H9 (cell line): Measurements from ENCODE around the gene NUP210L. TPM values are rescaled to one million over a fixed set of nuclear protein-coding genes. Genes with fewer than 3 reads are reported as not detected.

Experiments used
- DNase-seq: peaks from one replicate; pipeline ENCODE4 v3.0.0-alpha.2; 2017
- H2AFZ ChIP-seq: one replicate; pipeline ENCODE4 v1.6.1; 2013; ENCODE audit warnings: mild to moderate bottlenecking, low read length, control low read depth, moderate library complexity
- H2AK5ac ChIP-seq: 2 replicates; pipeline ENCODE4 v1.6.1; 2013; ENCODE audit warnings: low read length, control low read depth, mixed read lengths; ENCODE audit not compliant: insufficient read length
- H2BK120ac ChIP-seq: one replicate; pipeline ENCODE4 v1.6.1; 2013; ENCODE audit warnings: low read depth, mild to moderate bottlenecking, low read length, control low read depth, inconsistent platforms; ENCODE audit not compliant: poor library complexity, severe bottlenecking
- H2BK12ac ChIP-seq: 2 replicates; pipeline ENCODE4 v1.6.1; 2013; ENCODE audit warnings: low read length, control low read depth, mixed read lengths, low read depth; ENCODE audit not compliant: insufficient read length
- H2BK15ac ChIP-seq: 2 replicates; pipeline ENCODE4 v1.6.1; 2013; ENCODE audit warnings: low read depth, low read length, control low read depth
- H2BK20ac ChIP-seq: one replicate; pipeline ENCODE4 v1.6.1; 2013; ENCODE audit warnings: low read depth, mild to moderate bottlenecking, low read length, control low read depth, inconsistent platforms; ENCODE audit not compliant: poor library complexity, severe bottlenecking
- H2BK5ac ChIP-seq: 2 replicates; pipeline ENCODE4 v1.6.1; 2013; ENCODE audit warnings: low read length, control low read depth, mixed read lengths; ENCODE audit not compliant: insufficient read length
- H3K14ac ChIP-seq: 2 replicates; pipeline ENCODE4 v1.6.1; 2013; ENCODE audit warnings: low read length, control low read depth; ENCODE audit not compliant: insufficient read depth
- H3K18ac ChIP-seq: 2 replicates; pipeline ENCODE4 v1.6.1; 2013; ENCODE audit warnings: low read depth, mild to moderate bottlenecking, mixed read lengths, low read length, control low read depth; ENCODE audit not compliant: insufficient read length
- H3K23ac ChIP-seq: 2 replicates; pipeline ENCODE4 v1.6.1; 2013; ENCODE audit warnings: low read length, control low read depth, mixed read lengths, low read depth; ENCODE audit not compliant: insufficient read length
- H3K23me2 ChIP-seq: 2 replicates; pipeline ENCODE4 v1.6.1; 2013; ENCODE audit warnings: low read depth, mild to moderate bottlenecking, mixed read lengths, low read length, control low read depth; ENCODE audit not compliant: insufficient read length, poor library complexity, severe bottlenecking
- H3K27ac ChIP-seq: 2 replicates; pipeline ENCODE4 v1.5.1; 2013; ENCODE audit warnings: low read length, control low read depth, mixed read lengths, low read depth; ENCODE audit not compliant: insufficient read length
- H3K27me3 ChIP-seq: 2 replicates; pipeline ENCODE4 v1.6.1; 2013; ENCODE audit warnings: low read length, control low read depth, inconsistent platforms; ENCODE audit not compliant: insufficient read depth
- H3K4ac ChIP-seq: 2 replicates; pipeline ENCODE4 v1.6.1; 2013; ENCODE audit warnings: low read depth, mild to moderate bottlenecking, control low read depth, inconsistent platforms, low read length, moderate library complexity
- H3K4me1 ChIP-seq: 2 replicates; pipeline ENCODE4 v1.6.1; 2013; ENCODE audit warnings: low read length, control low read depth, inconsistent platforms; ENCODE audit not compliant: insufficient read depth
- H3K4me2 ChIP-seq: 2 replicates; pipeline ENCODE4 v1.6.1; 2013; ENCODE audit warnings: low read length, control low read depth, mixed read lengths; ENCODE audit not compliant: insufficient read length, insufficient read depth
- H3K56ac ChIP-seq: 2 replicates; pipeline ENCODE4 v1.6.1; 2013; ENCODE audit warnings: low read depth, mild to moderate bottlenecking, mixed read lengths, low read length, control low read depth; ENCODE audit not compliant: insufficient read length
- H3K79me1 ChIP-seq: 2 replicates; pipeline ENCODE4 v1.6.1; 2013; ENCODE audit warnings: low read depth, mild to moderate bottlenecking, moderate library complexity, low read length, control low read depth, inconsistent platforms; ENCODE audit not compliant: insufficient read depth, poor library complexity, severe bottlenecking
- H3K79me2 ChIP-seq: 2 replicates; pipeline ENCODE4 v1.6.1; 2013; ENCODE audit warnings: low read length, control low read depth, inconsistent platforms; ENCODE audit not compliant: insufficient read depth
- H3K9ac ChIP-seq: 2 replicates; pipeline ENCODE4 v1.6.1; 2013; ENCODE audit warnings: low read length, control low read depth, mixed read lengths; ENCODE audit not compliant: insufficient read length; ENCODE audit errors: extremely low read depth
- H3K9me3 ChIP-seq: one replicate; pipeline ENCODE4 v1.6.1; 2013; ENCODE audit warnings: low read depth, low read length, inconsistent platforms; ENCODE audit not compliant: control insufficient read depth
- H3T11ph ChIP-seq: one replicate; pipeline ENCODE4 v1.6.1; 2013; ENCODE audit warnings: mild to moderate bottlenecking, low read length, control low read depth, inconsistent platforms
- H4K20me1 ChIP-seq: one replicate; pipeline ENCODE4 v1.6.1; 2013; ENCODE audit not compliant: control insufficient read depth, insufficient read length, insufficient read depth
- H4K5ac ChIP-seq: 2 replicates; pipeline ENCODE4 v1.6.1; 2013; ENCODE audit warnings: low read depth, mild to moderate bottlenecking, mixed read lengths, low read length, control low read depth; ENCODE audit not compliant: insufficient read length
- H4K8ac ChIP-seq: replicated peaks from 2 replicates; pipeline ENCODE4 v1.6.1; 2013; ENCODE audit warnings: low read length, control low read depth, mixed read lengths, low read depth; ENCODE audit not compliant: insufficient read length
- H4K91ac ChIP-seq: 2 replicates; pipeline ENCODE4 v1.6.1; 2013; ENCODE audit warnings: low read depth, mild to moderate bottlenecking, moderate library complexity, mixed read lengths, low read length, control low read depth; ENCODE audit not compliant: insufficient read length
- H3K27ac Mint-ChIP-seq, 3 experiments: 2 replicates in 2 of 3; 3 replicates in 1 of 3; pipeline ENCODE4 v1.8.0; 2020 to 2021; ENCODE audit warnings: mixed read lengths in 3 of 3, mild to moderate bottlenecking in 1 of 3, moderate library complexity in 1 of 3
- H3K27me3 Mint-ChIP-seq: 2 replicates; pipeline ENCODE4 v1.8.0; 2021; ENCODE audit warnings: low read depth, mild to moderate bottlenecking, moderate library complexity, mixed read lengths
- H3K36me3 Mint-ChIP-seq, 3 experiments: 2 replicates in 2 of 3; 3 replicates in 1 of 3; pipeline ENCODE4 v1.8.0; 2020 to 2021; ENCODE audit warnings: low read depth in 3 of 3, mixed read lengths in 3 of 3; ENCODE audit not compliant: insufficient read depth in 1 of 3
- H3K4me1 Mint-ChIP-seq, 2 experiments: 2 replicates each; pipeline ENCODE4 v1.8.0; 2020; ENCODE audit warnings: mixed read lengths in 2 of 2
- H3K4me3 Mint-ChIP-seq, 2 experiments: 2 replicates in 1 of 2; 3 replicates in 1 of 2; pipeline ENCODE4 v1.8.0; 2020 to 2021; ENCODE audit warnings: mild to moderate bottlenecking in 2 of 2, mixed read lengths in 2 of 2, moderate library complexity in 1 of 2
- H3K9me3 Mint-ChIP-seq, 2 experiments: 2 replicates in 1 of 2; 3 replicates in 1 of 2; pipeline ENCODE4 v1.8.0; 2020; ENCODE audit warnings: mild to moderate bottlenecking in 2 of 2, mixed read lengths in 2 of 2, moderate library complexity in 1 of 2
- CTCF ChIP-seq: fragments of 200-600 bp; sonication (generic); conservative IDR thresholded peaks from 3 replicates; pipeline ENCODE4 v1.8.0; 2021; ENCODE audit warnings: antibody characterized with exemption, mild to moderate bottlenecking
- WGBS: extraction: QIAGEN DNeasy Blood & Tissue Kit; methylation state at CpG from one replicate; pipeline ENCODE4 v1.1.7; 2013; ENCODE audit warnings: missing lambda C conversion rate, low lambda C conversion rate, mixed read lengths; ENCODE audit not compliant: insufficient read length; ENCODE audit errors: extremely low coverage; 5-methylcytosine and 5-hydroxymethylcytosine counted together
- long read RNA-seq: library from polyadenylated mRNA; unstranded; transcript quantifications from one replicate; pipeline ENCODE4 v2.0.0, GENCODE V29; 2020
- total RNA-seq: library from RNA; stranded (reverse); gene quantifications from 2 replicates; pipeline ENCODE4 v1.2.1, GENCODE V29; 2021

Gene NUP210L
- 0.04 TPM in 1 of 2 replicates, not detected in the other for total RNA-seq
- long read RNA-seq = 0 reads

- H2BK15ac ChIP-seq = no peak within 1 kb of the TSS
- Mint-ChIP-seq H3K27me3 (peaks cover 1% of the 10 kb centered on the region; the same call in 1 of the 2 replicates), H3K4me1 (peaks cover 12 to 26% of the 10 kb centered on the region in 2 experiments), H3K4me3 (no peak within 1 kb of the TSS), H3K36me3 (peaks cover 24 to 40% (median 36%) of the 10 kb centered on the region in 3 experiments; a peak in 6 of 7 replicates), H3K27ac (peak within 1 kb of the TSS in 2 of 3 experiments; percentile 45 to 85; a peak in 6 of 7 replicates), H3K9me3 (no peaks in the 10 kb centered on the region)
- no CpG with 5 or more reads among the region's 29 CpGs for WGBS
- no peak within 1 kb of the TSS for H3K4ac ChIP-seq
- no peak within 1 kb of the TSS for H2BK5ac ChIP-seq
- TF ChIP-seq CTCF = no peak
- no peak within 1 kb of the TSS for H2BK12ac ChIP-seq
- DNase-seq = peak; percentile 91
- H3K27ac ChIP-seq = no peak within 1 kb of the TSS
- H2AK5ac ChIP-seq = no peak within 1 kb of the TSS
- H3K79me1 ChIP-seq = no peaks in the 10 kb centered on the region
- no peaks in the 10 kb centered on the region for H4K20me1 ChIP-seq
- H3K4me1 ChIP-seq = no peaks in the 10 kb centered on the region
- H3T11ph ChIP-seq = no peak within 1 kb of the TSS
- H3K9me3 ChIP-seq = no peaks in the 10 kb centered on the region
- H3K23ac ChIP-seq = no peak within 1 kb of the TSS
- H4K5ac ChIP-seq = no peak within 1 kb of the TSS
- H2BK120ac ChIP-seq = no peak within 1 kb of the TSS
- no peaks in the 10 kb centered on the region for H3K27me3 ChIP-seq
- no peak within 1 kb of the TSS for H3K4me2 ChIP-seq
- H2AFZ ChIP-seq = no peak within 1 kb of the TSS
- no peak within 1 kb of the TSS for H4K91ac ChIP-seq
- no peak within 1 kb of the TSS for H3K14ac ChIP-seq
- H2BK20ac ChIP-seq = no peak within 1 kb of the TSS
- peak within 1 kb of the TSS; percentile 36 for H3K18ac ChIP-seq
- no peak within 1 kb of the TSS for H3K56ac ChIP-seq
- H4K8ac ChIP-seq = no peak within 1 kb of the TSS
- H3K9ac ChIP-seq = no peak within 1 kb of the TSS
- H3K23me2 ChIP-seq = no peaks in the 10 kb centered on the region
- H3K79me2 ChIP-seq = no peaks in the 10 kb centered on the region
These were observed at the start of gene NUP210L for GRCh38 chr1:154154534-154155191. Gene NUP210L, minus strand, starts transcription at chr1:154155073.
